HepG2 (cell line): Measurements from ENCODE around the gene MRO. TPM values are rescaled to one million over a fixed set of nuclear protein-coding genes. Genes with fewer than 3 reads are reported as not detected.

Experiments
- ARID4A ChIP-seq: sonication (generic); formaldehyde crosslinking; IDR thresholded peaks from 2 replicates; pipeline ENCODE4 v1.5.0; 2020; ENCODE audit warnings: mild to moderate bottlenecking, missing genetic modification reagents, borderline replicate concordance
- CBX2 ChIP-seq, 2 experiments: fragments of 200-600 bp in 1 of 2; sonication (generic); formaldehyde crosslinking in 1 of 2; IDR thresholded peaks; 2 replicates each; pipeline versions ENCODE4 v1.7.0 to v1.8.1; 2018 to 2022; ENCODE audit warnings: low read depth in 2 of 2, low read length in 1 of 2, mild to moderate bottlenecking in 1 of 2, missing genetic modification reagents in 1 of 2
- GATAD2A ChIP-seq: IDR thresholded peaks from 2 replicates; pipeline ENCODE4 v1.6.1; 2016
- SALL2 ChIP-seq: sonication (generic); formaldehyde crosslinking; IDR thresholded peaks from 2 replicates; pipeline ENCODE4 v1.8.1; 2023; ENCODE audit warnings: mild to moderate bottlenecking, missing genetic modification reagents, inconsistent platforms
- TARDBP ChIP-seq: sonication (generic); formaldehyde crosslinking; IDR thresholded peaks from 2 replicates; pipeline ENCODE4 v1.8.0; 2022; ENCODE audit warnings: mild to moderate bottlenecking, missing genetic modification reagents
- TOPORS ChIP-seq: sonication (generic); formaldehyde crosslinking; IDR thresholded peaks from 2 replicates; pipeline ENCODE4 v1.8.0; 2023; ENCODE audit warnings: mild to moderate bottlenecking, missing genetic modification reagents
- ZNF101 ChIP-seq: sonication (generic); formaldehyde crosslinking; IDR thresholded peaks from 2 replicates; pipeline ENCODE4 v1.4.0; 2020; ENCODE audit warnings: mild to moderate bottlenecking, low read depth, missing genetic modification reagents, borderline replicate concordance
- ZNF574 ChIP-seq: sonication (generic); formaldehyde crosslinking; IDR thresholded peaks from 2 replicates; pipeline ENCODE4 v1.4.0; 2020; ENCODE audit warnings: missing genetic modification reagents
- ZNF773 ChIP-seq: sonication (generic); formaldehyde crosslinking; IDR thresholded peaks from 2 replicates; pipeline ENCODE4 v1.4.0; 2020; ENCODE audit warnings: missing genetic modification reagents, borderline replicate concordance
- ZNF777 ChIP-seq: sonication (generic); formaldehyde crosslinking; IDR thresholded peaks from 2 replicates; pipeline ENCODE4 v1.4.0; 2020; ENCODE audit warnings: missing genetic modification reagents
- ZSCAN9 ChIP-seq: IDR thresholded peaks from 2 replicates; pipeline ENCODE4 v1.6.1; 2016; ENCODE audit warnings: borderline replicate concordance
- polyA plus RNA-seq, 8 experiments: library from polyadenylated mRNA; depleted of rRNA in 3 of 8; stranded (reverse) in 7 of 8; unstranded in 1 of 8; fragments of >200 nt; fragmentation: Illumina TruSeq in 4 of 8; extraction: Trizol in 4 of 8; gene quantifications; 2 replicates each; pipeline versions ENCODE4 v1.2.1 to v1.2.3, GENCODE V29; 2011 to 2016; ENCODE audit warnings: low read depth in 4 of 8, missing spikeins in 1 of 8, mixed read lengths in 1 of 8; ENCODE audit not compliant: insufficient read depth in 1 of 8
- total RNA-seq, 5 experiments: library from RNA; depleted of rRNA; stranded (reverse); fragments of >200 nt; fragmentation: Illumina TruSeq; extraction: Trizol; gene quantifications; 2 replicates each; pipeline ENCODE4 v1.2.3, GENCODE V29; 2016; ENCODE audit warnings: low read depth in 1 of 5
- TF ChIP-seq, protein P1 (sequence below): sonication (generic); formaldehyde crosslinking; IDR thresholded peaks from 2 replicates; pipeline ENCODE4 v1.5.1; 2020; ENCODE audit warnings: missing genetic modification reagents, mild to moderate bottlenecking, borderline replicate concordance
- TF ChIP-seq, protein P2 (sequence below): IDR thresholded peaks from 2 replicates; pipeline ENCODE4 v1.6.1; 2016; ENCODE audit warnings: missing compliant biosample characterization, missing genetic modification reagents, borderline replicate concordance
- TF ChIP-seq, protein P3 (sequence below): sonication (generic); formaldehyde crosslinking; IDR thresholded peaks from 2 replicates; pipeline ENCODE4 v1.8.0; 2022; ENCODE audit warnings: missing genetic modification reagents, mild to moderate bottlenecking, inconsistent platforms, borderline replicate concordance

MRO gene
- total and polyA plus RNA-seq, 2 of the 13 experiments (the other 11 are each of a cell fraction or from before 2014, with no cell fraction given) = not detected

- no peak for TF ChIP-seq TOPORS
- 0 out of 2 replicates have a peak, but pooled peaks have one; percentile 21 for TF ChIP-seq ARID4A (CRISPR knock-in tag)
- TF ChIP-seq ZNF574 (CRISPR knock-in tag) = 0 out of 2 replicates have a peak, but pooled peaks have one; percentile 47
- TF ChIP-seq, protein P1, sequence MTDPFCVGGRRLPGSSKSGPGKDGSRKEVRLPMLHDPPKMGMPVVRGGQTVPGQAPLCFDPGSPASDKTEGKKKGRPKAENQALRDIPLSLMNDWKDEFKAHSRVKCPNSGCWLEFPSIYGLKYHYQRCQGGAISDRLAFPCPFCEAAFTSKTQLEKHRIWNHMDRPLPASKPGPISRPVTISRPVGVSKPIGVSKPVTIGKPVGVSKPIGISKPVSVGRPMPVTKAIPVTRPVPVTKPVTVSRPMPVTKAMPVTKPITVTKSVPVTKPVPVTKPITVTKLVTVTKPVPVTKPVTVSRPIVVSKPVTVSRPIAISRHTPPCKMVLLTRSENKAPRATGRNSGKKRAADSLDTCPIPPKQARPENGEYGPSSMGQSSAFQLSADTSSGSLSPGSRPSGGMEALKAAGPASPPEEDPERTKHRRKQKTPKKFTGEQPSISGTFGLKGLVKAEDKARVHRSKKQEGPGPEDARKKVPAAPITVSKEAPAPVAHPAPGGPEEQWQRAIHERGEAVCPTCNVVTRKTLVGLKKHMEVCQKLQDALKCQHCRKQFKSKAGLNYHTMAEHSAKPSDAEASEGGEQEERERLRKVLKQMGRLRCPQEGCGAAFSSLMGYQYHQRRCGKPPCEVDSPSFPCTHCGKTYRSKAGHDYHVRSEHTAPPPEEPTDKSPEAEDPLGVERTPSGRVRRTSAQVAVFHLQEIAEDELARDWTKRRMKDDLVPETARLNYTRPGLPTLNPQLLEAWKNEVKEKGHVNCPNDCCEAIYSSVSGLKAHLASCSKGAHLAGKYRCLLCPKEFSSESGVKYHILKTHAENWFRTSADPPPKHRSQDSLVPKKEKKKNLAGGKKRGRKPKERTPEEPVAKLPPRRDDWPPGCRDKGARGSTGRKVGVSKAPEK = no peak
- TF ChIP-seq, protein P2, sequence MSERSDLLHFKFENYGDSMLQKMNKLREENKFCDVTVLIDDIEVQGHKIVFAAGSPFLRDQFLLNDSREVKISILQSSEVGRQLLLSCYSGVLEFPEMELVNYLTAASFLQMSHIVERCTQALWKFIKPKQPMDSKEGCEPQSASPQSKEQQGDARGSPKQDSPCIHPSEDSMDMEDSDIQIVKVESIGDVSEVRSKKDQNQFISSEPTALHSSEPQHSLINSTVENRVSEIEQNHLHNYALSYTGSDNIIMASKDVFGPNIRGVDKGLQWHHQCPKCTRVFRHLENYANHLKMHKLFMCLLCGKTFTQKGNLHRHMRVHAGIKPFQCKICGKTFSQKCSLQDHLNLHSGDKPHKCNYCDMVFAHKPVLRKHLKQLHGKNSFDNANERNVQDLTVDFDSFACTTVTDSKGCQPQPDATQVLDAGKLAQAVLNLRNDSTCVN (CRISPR knock-in tag) = no peak; the same call in 1 of the 2 replicates
- TF ChIP-seq ZNF773 (CRISPR knock-in tag) = no peak
- TF ChIP-seq CBX2 (IDR thresholded peaks at IDR 0.05; ENCODE audit: low read depth, low read length) = no peak
- no peak for TF ChIP-seq CBX2 (CRISPR knock-in tag; IDR thresholded peaks at IDR 0.05; ENCODE audit: low read depth)
- no peak for TF ChIP-seq TARDBP (CRISPR knock-in tag)
- TF ChIP-seq, protein P3, sequence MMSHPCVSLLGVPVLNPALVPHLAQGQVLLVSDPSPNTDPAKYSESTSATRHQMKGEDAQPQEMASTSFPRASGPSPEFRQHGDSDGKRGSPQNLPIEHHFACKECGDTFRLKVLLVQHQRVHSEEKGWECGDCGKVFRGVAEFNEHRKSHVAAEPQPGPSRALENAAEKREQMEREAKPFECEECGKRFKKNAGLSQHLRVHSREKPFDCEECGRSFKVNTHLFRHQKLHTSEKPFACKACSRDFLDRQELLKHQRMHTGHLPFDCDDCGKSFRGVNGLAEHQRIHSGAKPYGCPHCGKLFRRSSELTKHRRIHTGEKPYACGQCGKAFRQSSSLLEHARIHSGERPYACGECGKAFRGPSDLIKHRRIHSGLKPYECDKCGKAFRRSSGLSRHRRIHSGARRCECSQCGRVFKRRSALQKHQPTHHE (CRISPR knock-in tag) = no peak
- 0 out of 2 replicates have a peak, but pooled peaks have one; percentile 25 for TF ChIP-seq ZSCAN9 (CRISPR knock-in tag)
- 0 out of 2 replicates have a peak, but pooled peaks have one; percentile 25 for TF ChIP-seq GATAD2A (CRISPR knock-in tag)
- TF ChIP-seq SALL2 (CRISPR knock-in tag) = no peak
- TF ChIP-seq ZNF777 (CRISPR knock-in tag) = no peak
- TF ChIP-seq ZNF101 (CRISPR knock-in tag) = no peak
Observed at GRCh38 chr18:50819728-50820378, at the start of gene MRO (continued).
